Fibroblast of lung (primary cell): ENCODE measurements around the gene OPRM1. TPM values are rescaled to one million over a fixed set of nuclear protein-coding genes. Genes with fewer than 3 reads are reported as not detected.

ENCODE experiments used
- DNase-seq, 2 donors: peaks; one replicate each; pipeline versions ENCODE4 v3.0.0 to v3.0.0-alpha.2; 2010; ENCODE audit warnings: low read depth in 2 of 2
- H2AFZ ChIP-seq: 2 replicates; pipeline ENCODE4 v1.5.1; 2012; ENCODE audit warnings: low read length, control low read depth, inconsistent platforms
- H3K27ac ChIP-seq: 2 replicates; pipeline ENCODE4 v1.5.1; 2011; ENCODE audit warnings: low read length, control low read depth; ENCODE audit not compliant: insufficient read depth
- H3K27me3 ChIP-seq: 2 replicates; pipeline ENCODE4 v1.5.1; 2011; ENCODE audit warnings: mild to moderate bottlenecking, low read length; ENCODE audit not compliant: control insufficient read depth, insufficient read depth
- H3K36me3 ChIP-seq: 2 replicates; pipeline ENCODE4 v1.5.1; 2011; ENCODE audit warnings: low read length; ENCODE audit not compliant: control insufficient read depth, insufficient read depth
- H3K4me1 ChIP-seq: 2 replicates; pipeline ENCODE4 v1.5.1; 2011; ENCODE audit warnings: low read length; ENCODE audit not compliant: control insufficient read depth, insufficient read depth; ENCODE audit errors: extremely low read depth
- H3K4me2 ChIP-seq: 2 replicates; pipeline ENCODE4 v1.5.1; 2011; ENCODE audit warnings: low read length, control low read depth; ENCODE audit not compliant: insufficient read depth; ENCODE audit errors: extremely low read depth
- H3K4me3 ChIP-seq, 4 experiments: fragments of 200-600 bp in 1 of 4; sonication (generic) in 1 of 4; replicated peaks in 1 of 4; 2 replicates each; pipeline ENCODE4 v1.5.1; 2011 to 2016; ENCODE audit warnings: low read length in 4 of 4, low read depth in 3 of 4, mild to moderate bottlenecking in 3 of 4, control low read depth in 2 of 4, inconsistent platforms in 1 of 4, mixed read lengths in 1 of 4; ENCODE audit not compliant: insufficient read depth in 1 of 4; ENCODE audit errors: control extremely low read depth in 1 of 4
- H3K79me2 ChIP-seq: 2 replicates; pipeline ENCODE4 v1.5.1; 2012; ENCODE audit warnings: mild to moderate bottlenecking, low read length, inconsistent platforms; ENCODE audit not compliant: control insufficient read depth, insufficient read depth
- H3K9ac ChIP-seq: 2 replicates; pipeline ENCODE4 v1.5.1; 2011; ENCODE audit warnings: mild to moderate bottlenecking, low read length, control low read depth; ENCODE audit not compliant: insufficient read depth
- H3K9me3 ChIP-seq: 2 replicates; pipeline ENCODE4 v1.5.1; 2012; ENCODE audit warnings: low read depth, low read length; ENCODE audit not compliant: control insufficient read depth, insufficient read depth
- H4K20me1 ChIP-seq: 2 replicates; pipeline ENCODE4 v1.5.1; 2011; ENCODE audit warnings: low read length; ENCODE audit not compliant: control insufficient read depth, insufficient read depth; ENCODE audit errors: extremely low read depth
- CTCF ChIP-seq, 2 donors: IDR thresholded peaks in 1 of 2; conservative IDR thresholded peaks in 1 of 2; 1 replicate in 1 of 2; 2 replicates in 1 of 2; pipeline ENCODE4 v1.5.1; 2011 to 2012; ENCODE audit warnings: low read length in 2 of 2, control low read depth in 1 of 2, inconsistent platforms in 1 of 2, low read depth in 1 of 2, mild to moderate bottlenecking in 1 of 2
- EZH2 ChIP-seq: IDR thresholded peaks from 2 replicates; pipeline ENCODE4 v1.5.1; 2012; ENCODE audit warnings: low read length, control low read depth, mild to moderate bottlenecking; ENCODE audit errors: missing control alignments
- polyA plus RNA-seq, 2 donors: library from polyadenylated mRNA; depleted of rRNA in 1 of 2; stranded (reverse) in 1 of 2; unstranded in 1 of 2; fragments of >200 nt; gene quantifications; 2 replicates each; pipeline ENCODE4 v1.2.1, GENCODE V29; 2011 to 2012; ENCODE audit warnings: missing spikeins in 1 of 2
- total RNA-seq: library from RNA; depleted of rRNA; stranded (reverse); fragments of >200 nt; gene quantifications from 2 replicates; pipeline ENCODE4 v1.2.1, GENCODE V29; 2014

Gene OPRM1
- total and polyA plus RNA-seq, 2 donors (not counting 1 experiment from before 2014, with no cell fraction given): not detected

DNA sequence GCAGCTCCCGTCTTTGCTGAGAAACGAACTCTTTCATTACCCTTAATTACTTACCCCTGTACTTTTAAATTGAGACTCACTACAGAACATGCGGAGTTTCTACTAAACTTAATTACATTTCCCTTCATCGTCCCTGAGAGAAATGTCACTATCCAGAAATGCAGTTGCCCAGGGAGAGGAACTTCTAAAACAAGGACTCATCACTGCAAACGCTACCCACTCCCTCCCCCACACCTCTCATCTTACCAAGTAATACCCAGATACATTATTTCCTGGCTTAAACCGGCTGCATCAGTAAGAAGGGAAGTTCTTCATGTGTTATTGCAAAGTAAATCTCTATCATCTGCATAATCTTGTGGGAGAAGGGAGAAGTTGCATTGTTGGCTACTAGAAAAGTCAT lies 179.3 kb downstream of the OPRM1 start:
- no peak for DNase-seq
- no peaks in the 10 kb centered on the region for H3K9me3 ChIP-seq
- no peak overlapping the region for H3K27ac ChIP-seq
- no peaks in the 10 kb centered on the region for H3K79me2 ChIP-seq
- H3K36me3 ChIP-seq: no peaks in the 10 kb centered on the region
- no peak overlapping the region for H3K4me3 ChIP-seq
- H3K9ac ChIP-seq: no peak overlapping the region
- no peaks in the 10 kb centered on the region for H3K4me1 ChIP-seq
- peaks cover 2% of the 10 kb centered on the region for H3K27me3 ChIP-seq
- TF ChIP-seq EZH2 (no peak), CTCF (conservative IDR thresholded peaks at IDR 0.05 in 1 of 2, IDR thresholded peaks at IDR 0.05 in 1 of 2; ENCODE audit: low read depth in 1 of 2, low read length in 2 of 2) (no peak)
- H3K4me2 ChIP-seq: no peak overlapping the region
- no peak overlapping the region for H2AFZ ChIP-seq
- no peaks in the 10 kb centered on the region for H4K20me1 ChIP-seq

- no peaks in the 10 kb centered on the region for H3K4me1 ChIP-seq
- H3K9ac ChIP-seq: no peak overlapping the region
- H3K27me3 ChIP-seq: peaks cover 2% of the 10 kb centered on the region
- H3K4me3 ChIP-seq: no peak overlapping the region
- H4K20me1 ChIP-seq: no peaks in the 10 kb centered on the region
- no peak overlapping the region for H3K27ac ChIP-seq
- no peaks in the 10 kb centered on the region for H3K9me3 ChIP-seq
- no peak for DNase-seq
- TF ChIP-seq CTCF (conservative IDR thresholded peaks at IDR 0.05 in 1 of 2, IDR thresholded peaks at IDR 0.05 in 1 of 2; ENCODE audit: low read depth in 1 of 2, low read length in 2 of 2) (no peak), EZH2 (no peak)
- H3K79me2 ChIP-seq: no peaks in the 10 kb centered on the region
- H3K4me2 ChIP-seq: no peak overlapping the region
- H3K36me3 ChIP-seq: no peaks in the 10 kb centered on the region
- H2AFZ ChIP-seq: no peak overlapping the region
Observed at GRCh38 chr6:154218787-154219186, 179.7 kb downstream of the OPRM1 start.

DNA sequence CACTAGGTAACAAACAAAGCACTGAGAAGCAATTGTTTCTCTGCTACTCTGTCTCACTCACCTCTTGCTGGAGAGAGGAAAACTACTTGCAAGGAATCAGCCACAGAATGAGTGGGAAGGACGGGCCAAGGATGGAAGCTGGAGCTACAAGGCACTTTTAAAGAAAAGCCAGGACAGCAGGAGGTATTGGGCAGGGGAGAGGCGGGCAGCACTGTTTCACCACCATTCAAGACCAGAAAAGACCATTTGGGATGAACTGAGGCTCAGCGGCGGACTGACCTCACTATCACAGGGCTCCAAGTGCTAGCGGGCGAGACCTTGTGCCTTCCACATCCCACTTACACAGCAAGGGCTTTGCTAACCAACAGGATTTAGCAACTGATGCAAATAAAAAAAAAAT lies 180.2 kb downstream of the OPRM1 start:
- no peaks in the 10 kb centered on the region for H3K79me2 ChIP-seq
- H3K27me3 ChIP-seq: peaks cover 2% of the 10 kb centered on the region
- H3K4me1 ChIP-seq: no peaks in the 10 kb centered on the region
- DNase-seq: no peak
- H4K20me1 ChIP-seq: no peaks in the 10 kb centered on the region
- H2AFZ ChIP-seq: no peak overlapping the region
- no peaks in the 10 kb centered on the region for H3K9me3 ChIP-seq
- no peaks in the 10 kb centered on the region for H3K36me3 ChIP-seq
- H3K4me2 ChIP-seq: no peak overlapping the region
- no peak overlapping the region for H3K4me3 ChIP-seq
- no peak overlapping the region for H3K27ac ChIP-seq
- H3K9ac ChIP-seq: no peak overlapping the region
- no peak for TF ChIP-seq EZH2

- Histone ChIP-seq H3K27me3 (peaks cover 2% of the 10 kb centered on the region), H3K4me3 (no peak overlapping the region), H4K20me1 (no peaks in the 10 kb centered on the region), H3K79me2 (no peaks in the 10 kb centered on the region), H3K27ac (no peak overlapping the region), H2AFZ (no peak overlapping the region), H3K36me3 (no peaks in the 10 kb centered on the region), H3K4me1 (no peaks in the 10 kb centered on the region), H3K4me2 (no peak overlapping the region), H3K9ac (no peak overlapping the region), H3K9me3 (no peaks in the 10 kb centered on the region)
- DNase-seq: no peak
- TF ChIP-seq CTCF (conservative IDR thresholded peaks at IDR 0.05 in 1 of 2, IDR thresholded peaks at IDR 0.05 in 1 of 2; ENCODE audit: low read depth in 1 of 2, low read length in 2 of 2): no peak
- TF ChIP-seq EZH2: no peak
Observed at GRCh38 chr6:154222716-154223115, 183.7 kb downstream of the OPRM1 start.
